ENCODE measurements around the gene ZNF407. TPM values are rescaled to one million over a fixed set of nuclear protein-coding genes. Genes with fewer than 3 reads are reported as not detected.

ZNF407 gene
- total RNA-seq, 4 donors from 2014 or later = 18.1 to 29.1 (median 19.7) TPM

DNA sequence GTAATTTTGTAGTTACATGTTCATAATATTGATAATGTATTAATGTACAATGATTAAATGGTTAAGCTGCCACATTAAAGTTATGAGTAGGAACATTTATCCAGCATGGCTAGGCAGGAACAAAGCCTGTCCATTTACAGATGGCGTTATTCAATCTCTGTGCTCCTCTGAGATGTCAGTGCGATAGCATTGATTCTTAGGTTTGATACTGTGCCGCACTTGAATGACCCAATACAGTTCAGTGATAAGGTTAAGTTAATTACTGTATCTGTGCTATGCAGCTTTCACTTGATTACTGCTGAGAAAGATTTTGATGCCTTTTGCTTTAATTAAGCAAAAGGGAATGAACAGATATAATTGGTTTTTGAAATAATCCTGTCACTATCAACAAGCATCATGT is 111.8 kb downstream of the ZNF407 start:
- Histone ChIP-seq H3K27me3 (no peaks in the 10 kb centered on the region), H3K36me3 (no peaks in the 10 kb centered on the region), H3K4me1 (no peaks in the 10 kb centered on the region), H3K4me3 (no peak overlapping the region), H3K9me3 (no peaks in the 10 kb centered on the region), H3K27ac (no peak overlapping the region)
- no peak for ATAC-seq
- no peak for TF ChIP-seq POLR2AphosphoS5 (IDR thresholded peaks at IDR 0.05)
- TF ChIP-seq EP300 (IDR thresholded peaks at IDR 0.05) = no peak
- TF ChIP-seq, protein P1, sequence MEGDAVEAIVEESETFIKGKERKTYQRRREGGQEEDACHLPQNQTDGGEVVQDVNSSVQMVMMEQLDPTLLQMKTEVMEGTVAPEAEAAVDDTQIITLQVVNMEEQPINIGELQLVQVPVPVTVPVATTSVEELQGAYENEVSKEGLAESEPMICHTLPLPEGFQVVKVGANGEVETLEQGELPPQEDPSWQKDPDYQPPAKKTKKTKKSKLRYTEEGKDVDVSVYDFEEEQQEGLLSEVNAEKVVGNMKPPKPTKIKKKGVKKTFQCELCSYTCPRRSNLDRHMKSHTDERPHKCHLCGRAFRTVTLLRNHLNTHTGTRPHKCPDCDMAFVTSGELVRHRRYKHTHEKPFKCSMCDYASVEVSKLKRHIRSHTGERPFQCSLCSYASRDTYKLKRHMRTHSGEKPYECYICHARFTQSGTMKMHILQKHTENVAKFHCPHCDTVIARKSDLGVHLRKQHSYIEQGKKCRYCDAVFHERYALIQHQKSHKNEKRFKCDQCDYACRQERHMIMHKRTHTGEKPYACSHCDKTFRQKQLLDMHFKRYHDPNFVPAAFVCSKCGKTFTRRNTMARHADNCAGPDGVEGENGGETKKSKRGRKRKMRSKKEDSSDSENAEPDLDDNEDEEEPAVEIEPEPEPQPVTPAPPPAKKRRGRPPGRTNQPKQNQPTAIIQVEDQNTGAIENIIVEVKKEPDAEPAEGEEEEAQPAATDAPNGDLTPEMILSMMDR (IDR thresholded peaks at IDR 0.05) = no peak
- no peak for TF ChIP-seq POLR2A (IDR thresholded peaks at IDR 0.05)
- WGBS, 2 donors (ENCODE audit: low coverage in 1 of 2) = 91% methylated on average over 3 of the region's 3 CpGs

DNA sequence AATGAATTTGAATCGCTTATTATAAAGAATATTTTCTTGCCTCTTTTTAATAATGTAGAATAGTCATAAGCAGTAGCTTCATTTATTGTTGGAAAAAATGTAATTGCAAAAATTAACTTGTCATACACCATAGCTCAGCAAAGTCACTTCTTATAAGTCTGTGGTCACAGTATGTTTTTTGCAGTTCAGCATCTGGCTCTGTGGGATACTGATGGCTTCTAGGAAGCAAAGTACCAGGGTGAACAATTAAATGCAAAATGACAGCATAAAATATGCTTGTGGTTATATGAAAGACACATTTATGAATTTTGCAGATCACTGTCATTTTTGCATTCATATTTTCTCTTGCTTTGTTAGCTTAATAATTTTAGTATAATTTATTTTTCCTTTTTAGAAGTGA is 116.5 kb downstream of the ZNF407 start:
- TF ChIP-seq, protein P1 (IDR thresholded peaks at IDR 0.05) = no peak
- TF ChIP-seq POLR2A (IDR thresholded peaks at IDR 0.05) (no peak), POLR2AphosphoS5 (IDR thresholded peaks at IDR 0.05) (no peak), EP300 (IDR thresholded peaks at IDR 0.05) (no peak)
- no peak overlapping the region for H3K4me3 ChIP-seq
- ATAC-seq = no peak
- no peaks in the 10 kb centered on the region for H3K9me3 ChIP-seq
- H3K4me1 ChIP-seq = no peaks in the 10 kb centered on the region
- H3K27me3 ChIP-seq = no peaks in the 10 kb centered on the region
- no peak overlapping the region for H3K27ac ChIP-seq
- no peaks in the 10 kb centered on the region for H3K36me3 ChIP-seq
- WGBS, 2 donors (ENCODE audit: low coverage in 1 of 2) = 95 to 100% methylated on average over 1 of the region's 1 CpG

DNA sequence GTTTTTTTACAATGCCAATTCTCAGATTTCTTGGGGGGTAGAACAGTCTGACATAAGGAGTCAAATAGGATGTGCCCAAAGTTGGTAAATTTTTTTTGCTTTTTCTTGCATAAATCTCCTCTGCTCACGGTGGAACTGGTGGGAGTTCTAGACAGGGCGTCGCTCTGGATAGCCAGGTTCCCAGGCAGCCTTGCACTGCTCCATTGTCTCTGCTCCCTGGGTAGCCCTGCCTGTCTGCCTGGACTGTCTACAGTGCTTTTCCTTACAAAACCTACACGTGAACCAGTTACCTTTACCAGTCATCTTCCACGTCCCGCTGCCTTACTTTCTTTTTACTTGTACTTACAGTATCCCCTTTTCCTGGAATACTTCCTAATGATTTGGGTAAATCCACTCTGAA is 117.1 kb downstream of the ZNF407 start:
- no peaks in the 10 kb centered on the region for H3K27me3 ChIP-seq
- ATAC-seq = no peak

DNA sequence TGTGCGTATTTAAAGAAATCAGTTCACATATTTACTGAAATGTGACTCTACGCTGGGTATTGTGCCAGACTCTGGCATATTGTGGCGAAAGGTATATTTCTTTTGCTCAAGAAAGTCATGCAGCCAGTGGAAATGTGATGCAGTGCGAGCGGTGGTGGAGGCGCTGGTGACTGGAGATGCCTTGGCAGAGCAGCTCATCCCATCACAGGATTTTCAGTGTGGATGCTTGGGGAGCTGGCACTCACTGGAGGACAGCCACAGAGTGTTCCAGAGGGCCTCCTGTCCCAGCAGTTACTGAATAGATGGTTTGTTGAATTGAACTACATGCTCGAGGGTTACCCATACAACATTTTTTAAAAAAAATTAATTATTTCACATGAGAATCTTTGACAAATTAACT is 117.6 kb downstream of the ZNF407 start:
- H3K36me3 ChIP-seq = no peaks in the 10 kb centered on the region
- H3K27me3 ChIP-seq = no peaks in the 10 kb centered on the region
- no peak for TF ChIP-seq EP300 (IDR thresholded peaks at IDR 0.05)
- TF ChIP-seq, protein P1 (IDR thresholded peaks at IDR 0.05) = no peak
- no peak for TF ChIP-seq POLR2AphosphoS5 (IDR thresholded peaks at IDR 0.05)
- no peak for TF ChIP-seq POLR2A (IDR thresholded peaks at IDR 0.05)
- WGBS, 2 donors (ENCODE audit: low coverage in 1 of 2) = 96 to 97% methylated on average over 5 to 7 of the region's 7 CpGs
- H3K4me3 ChIP-seq = no peak overlapping the region
- H3K9me3 ChIP-seq = no peaks in the 10 kb centered on the region
- ATAC-seq = no peak
- H3K4me1 ChIP-seq = no peaks in the 10 kb centered on the region
- no peak overlapping the region for H3K27ac ChIP-seq

More for the DNA sequence above, 117.1 kb downstream of the ZNF407 start:
- 78 to 99% methylated on average over 4 to 6 of the region's 6 CpGs for WGBS, 2 donors (ENCODE audit: low coverage in 1 of 2)
- Histone ChIP-seq H3K9me3 (no peaks in the 10 kb centered on the region), H3K36me3 (no peaks in the 10 kb centered on the region), H3K4me1 (no peaks in the 10 kb centered on the region), H3K27ac (no peak overlapping the region), H3K4me3 (no peak overlapping the region)
- TF ChIP-seq, protein P1 (IDR thresholded peaks at IDR 0.05) = no peak
- TF ChIP-seq POLR2A (IDR thresholded peaks at IDR 0.05) = no peak
- TF ChIP-seq EP300 (IDR thresholded peaks at IDR 0.05) = no peak
- no peak for TF ChIP-seq POLR2AphosphoS5 (IDR thresholded peaks at IDR 0.05)

DNA sequence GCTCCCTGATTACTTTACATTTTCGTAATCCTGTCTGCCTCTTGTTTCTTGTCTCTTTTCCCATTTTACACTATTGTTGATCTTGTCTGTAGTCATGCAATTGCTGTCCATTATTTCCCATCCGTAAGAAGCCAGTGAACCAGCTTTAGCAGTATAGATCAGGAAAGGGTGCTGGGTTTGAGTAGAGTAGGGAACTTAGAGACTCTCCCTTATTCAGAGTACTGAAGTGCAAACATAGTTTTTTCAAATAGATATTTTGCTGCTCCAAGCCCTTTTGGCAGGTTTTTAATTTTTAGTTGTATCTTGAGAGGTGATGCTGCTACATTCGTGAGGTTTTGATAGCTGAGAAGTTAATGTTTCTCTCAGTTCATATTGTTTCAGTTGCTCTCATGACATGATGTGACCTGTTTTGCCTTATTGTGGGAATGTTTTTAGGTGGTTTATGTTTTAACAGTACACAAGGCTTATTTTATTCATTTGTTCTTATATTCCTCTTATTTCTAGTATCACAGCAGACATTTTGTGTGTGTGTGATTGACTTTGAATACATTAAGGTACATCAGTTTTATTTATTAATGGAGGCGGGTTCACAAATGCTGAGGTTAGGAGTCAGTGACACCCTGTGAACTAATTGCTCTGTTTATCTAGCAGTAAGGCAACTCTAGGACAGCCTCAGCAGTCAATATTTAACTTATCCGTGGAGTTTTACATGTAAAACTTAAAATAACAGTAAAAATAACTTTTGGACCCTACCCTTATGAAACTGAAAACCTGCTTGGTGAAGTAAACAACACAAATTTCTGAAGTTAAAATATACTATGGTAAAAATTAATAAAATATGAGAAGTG is 118.4 kb downstream of the ZNF407 start:
- no peaks in the 10 kb centered on the region for H3K36me3 ChIP-seq
- WGBS, 2 donors (ENCODE audit: low coverage in 1 of 2) = 58% methylated on average over 5 of the region's 5 CpGs
- no peak for ATAC-seq
- no peak overlapping the region for H3K4me3 ChIP-seq
- no peaks in the 10 kb centered on the region for H3K27me3 ChIP-seq
- H3K9me3 ChIP-seq = no peaks in the 10 kb centered on the region
- H3K4me1 ChIP-seq = no peaks in the 10 kb centered on the region
- TF ChIP-seq POLR2AphosphoS5 (IDR thresholded peaks at IDR 0.05) (no peak), POLR2A (IDR thresholded peaks at IDR 0.05) (no peak), EP300 (IDR thresholded peaks at IDR 0.05) (no peak)
- TF ChIP-seq, protein P1 (IDR thresholded peaks at IDR 0.05) = no peak
- no peak overlapping the region for H3K27ac ChIP-seq

All from gastroesophageal sphincter (tissue), 4 donors.